SK-N-SH treated with all-trans-retinoic acid at 6 μM for 48 hours (cell line): ENCODE data around the gene PTPRO.

Source experiments
- ATAC-seq: fragments of 200-7000 bp; cut with Tn5 transposase; 3 replicates; pipeline ENCODE4 v1.9.1; 2020; ENCODE audit warnings: mild to moderate bottlenecking, moderate library complexity
- BACH2 ChIP-seq: fragments of 250-450 bp; sonication (Bioruptor Pico); IDR thresholded peaks from 2 replicates; pipeline ENCODE4 v1.9.0; 2021; ENCODE audit warnings: mild to moderate bottlenecking, borderline replicate concordance
- CREB5 ChIP-seq: fragments of 250-450 bp; sonication (Bioruptor Pico); IDR thresholded peaks from 2 replicates; pipeline ENCODE4 v1.5.1; 2020; ENCODE audit warnings: low read depth, mild to moderate bottlenecking, moderate library complexity
- CSDC2 ChIP-seq: fragments of 250-450 bp; sonication (Bioruptor Pico); IDR thresholded peaks from 2 replicates; pipeline ENCODE4 v1.5.0; 2020; ENCODE audit warnings: mild to moderate bottlenecking, moderate library complexity
- ESRRG ChIP-seq: fragments of 250-450 bp; sonication (Bioruptor Pico); IDR thresholded peaks from 2 replicates; pipeline ENCODE4 v1.6.1; 2021; ENCODE audit warnings: mild to moderate bottlenecking
- GLIS3 ChIP-seq: fragments of 250-450 bp; sonication (Bioruptor Pico); IDR thresholded peaks from 2 replicates; pipeline ENCODE4 v1.5.0; 2020; ENCODE audit warnings: mild to moderate bottlenecking, moderate library complexity
- OSR1 ChIP-seq: fragments of 250-450 bp; sonication (Bioruptor Pico); IDR thresholded peaks from 2 replicates; pipeline ENCODE4 v1.8.0; 2022; ENCODE audit warnings: moderate library complexity, mild to moderate bottlenecking, inconsistent platforms
- PPARA ChIP-seq: fragments of 250-450 bp; sonication (Bioruptor Pico); IDR thresholded peaks from 2 replicates; pipeline ENCODE4 v1.5.0; 2020; ENCODE audit warnings: mild to moderate bottlenecking, borderline replicate concordance
- RARB ChIP-seq: fragments of 250-450 bp; sonication (Bioruptor Pico); IDR thresholded peaks from 2 replicates; pipeline ENCODE4 v1.8.0; 2021; ENCODE audit warnings: mild to moderate bottlenecking, moderate library complexity
- TCF4 ChIP-seq: fragments of 250-450 bp; sonication (Bioruptor Pico); IDR thresholded peaks from 2 replicates; pipeline ENCODE4 v1.8.0; 2021; ENCODE audit warnings: mild to moderate bottlenecking, moderate library complexity, borderline replicate concordance
- TOX ChIP-seq: fragments of 250-450 bp; sonication (Bioruptor Pico); IDR thresholded peaks from 2 replicates; pipeline ENCODE4 v1.8.0; 2021; ENCODE audit warnings: mild to moderate bottlenecking, moderate library complexity, borderline replicate concordance
- ZC3H10 ChIP-seq: fragments of 250-450 bp; sonication (Bioruptor Pico); IDR thresholded peaks from 2 replicates; pipeline ENCODE4 v1.5.1; 2021; ENCODE audit warnings: mild to moderate bottlenecking, moderate library complexity
- ZFP3 ChIP-seq: fragments of 250-450 bp; sonication (Bioruptor Pico); IDR thresholded peaks from 2 replicates; pipeline ENCODE4 v1.5.0; 2020; ENCODE audit warnings: mild to moderate bottlenecking, moderate library complexity
- ZFP30 ChIP-seq: fragments of 450-650 bp; formaldehyde crosslinking; IDR thresholded peaks from 2 replicates; pipeline ENCODE4 v1.5.0; 2022; ENCODE audit warnings: mild to moderate bottlenecking, moderate library complexity
- ZNF565 ChIP-seq: fragments of 450-650 bp; formaldehyde crosslinking; conservative IDR thresholded peaks from 2 replicates; pipeline ENCODE4 v1.5.0; 2020; ENCODE audit warnings: low read depth, mild to moderate bottlenecking, moderate library complexity
- ZNF70 ChIP-seq: fragments of 450-650 bp; formaldehyde crosslinking; IDR thresholded peaks from 2 replicates; pipeline ENCODE4 v1.5.0; 2020; ENCODE audit warnings: mild to moderate bottlenecking, moderate library complexity
- ZNF8 ChIP-seq: fragments of 450-650 bp; formaldehyde crosslinking; IDR thresholded peaks from 2 replicates; pipeline ENCODE4 v1.5.0; 2020; ENCODE audit warnings: mild to moderate bottlenecking, moderate library complexity
- TF ChIP-seq, protein P1 (sequence below): fragments of 250-450 bp; sonication (Bioruptor Pico); IDR thresholded peaks from 2 replicates; pipeline ENCODE4 v1.5.0; 2020; ENCODE audit warnings: mild to moderate bottlenecking, moderate library complexity
- TF ChIP-seq, protein P2 (sequence below): fragments of 250-450 bp; sonication (Bioruptor Pico); IDR thresholded peaks from 2 replicates; pipeline ENCODE4 v1.8.0; 2021; ENCODE audit warnings: low read depth, mild to moderate bottlenecking, moderate library complexity, borderline replicate concordance
- TF ChIP-seq, protein P3 (sequence below): fragments of 250-450 bp; sonication (Bioruptor Pico); IDR thresholded peaks from 2 replicates; pipeline ENCODE4 v1.8.0; 2020; ENCODE audit warnings: mild to moderate bottlenecking, moderate library complexity, borderline replicate concordance

The PTPRO gene

GRCh38 chr12:15496738-15497137, 174.4 kb downstream of the PTPRO start:
- ATAC-seq = peak; percentile 82
- TF ChIP-seq, protein P1, sequence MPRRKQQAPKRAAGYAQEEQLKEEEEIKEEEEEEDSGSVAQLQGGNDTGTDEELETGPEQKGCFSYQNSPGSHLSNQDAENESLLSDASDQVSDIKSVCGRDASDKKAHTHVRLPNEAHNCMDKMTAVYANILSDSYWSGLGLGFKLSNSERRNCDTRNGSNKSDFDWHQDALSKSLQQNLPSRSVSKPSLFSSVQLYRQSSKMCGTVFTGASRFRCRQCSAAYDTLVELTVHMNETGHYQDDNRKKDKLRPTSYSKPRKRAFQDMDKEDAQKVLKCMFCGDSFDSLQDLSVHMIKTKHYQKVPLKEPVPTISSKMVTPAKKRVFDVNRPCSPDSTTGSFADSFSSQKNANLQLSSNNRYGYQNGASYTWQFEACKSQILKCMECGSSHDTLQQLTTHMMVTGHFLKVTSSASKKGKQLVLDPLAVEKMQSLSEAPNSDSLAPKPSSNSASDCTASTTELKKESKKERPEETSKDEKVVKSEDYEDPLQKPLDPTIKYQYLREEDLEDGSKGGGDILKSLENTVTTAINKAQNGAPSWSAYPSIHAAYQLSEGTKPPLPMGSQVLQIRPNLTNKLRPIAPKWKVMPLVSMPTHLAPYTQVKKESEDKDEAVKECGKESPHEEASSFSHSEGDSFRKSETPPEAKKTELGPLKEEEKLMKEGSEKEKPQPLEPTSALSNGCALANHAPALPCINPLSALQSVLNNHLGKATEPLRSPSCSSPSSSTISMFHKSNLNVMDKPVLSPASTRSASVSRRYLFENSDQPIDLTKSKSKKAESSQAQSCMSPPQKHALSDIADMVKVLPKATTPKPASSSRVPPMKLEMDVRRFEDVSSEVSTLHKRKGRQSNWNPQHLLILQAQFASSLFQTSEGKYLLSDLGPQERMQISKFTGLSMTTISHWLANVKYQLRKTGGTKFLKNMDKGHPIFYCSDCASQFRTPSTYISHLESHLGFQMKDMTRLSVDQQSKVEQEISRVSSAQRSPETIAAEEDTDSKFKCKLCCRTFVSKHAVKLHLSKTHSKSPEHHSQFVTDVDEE (CRISPR knock-in tag) = no peak
- TF ChIP-seq TOX (peak; percentile 30; the same call in 1 of the 2 replicates), ZC3H10 (CRISPR knock-in tag) (peak; percentile 48; the same call in 1 of the 2 replicates)
- TF ChIP-seq, all 23 proteins: peak for 2

DNA sequence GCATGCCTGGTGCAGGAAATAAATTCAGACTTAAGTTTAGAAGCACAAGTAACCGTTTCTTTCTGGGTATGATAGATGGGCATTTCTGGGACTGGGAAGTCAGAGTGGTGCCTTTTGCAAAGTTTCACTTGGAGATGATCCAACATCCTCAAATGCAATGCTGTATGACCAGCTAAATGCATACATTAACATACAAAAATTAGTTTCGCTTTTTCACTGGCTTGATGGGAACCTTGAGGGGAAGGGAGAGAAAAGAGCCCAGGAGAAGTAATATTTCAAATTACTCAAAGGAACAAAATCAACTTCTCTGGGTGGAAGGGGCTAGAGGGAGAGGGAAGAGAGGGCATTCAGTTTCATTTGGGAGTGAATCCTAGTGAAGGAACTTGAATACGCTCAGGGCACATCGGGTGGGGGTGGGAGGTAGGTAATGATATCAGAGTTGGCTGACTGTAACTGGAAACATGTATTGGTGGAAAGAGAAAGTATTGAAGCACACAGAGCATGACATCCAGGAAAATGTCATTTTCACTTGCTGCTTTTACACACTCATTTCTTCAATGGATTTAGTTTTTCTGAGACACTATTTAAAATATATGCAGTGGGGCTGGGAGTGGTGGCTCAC, 175.5 kb downstream of the PTPRO start:
- TF ChIP-seq, protein P2, sequence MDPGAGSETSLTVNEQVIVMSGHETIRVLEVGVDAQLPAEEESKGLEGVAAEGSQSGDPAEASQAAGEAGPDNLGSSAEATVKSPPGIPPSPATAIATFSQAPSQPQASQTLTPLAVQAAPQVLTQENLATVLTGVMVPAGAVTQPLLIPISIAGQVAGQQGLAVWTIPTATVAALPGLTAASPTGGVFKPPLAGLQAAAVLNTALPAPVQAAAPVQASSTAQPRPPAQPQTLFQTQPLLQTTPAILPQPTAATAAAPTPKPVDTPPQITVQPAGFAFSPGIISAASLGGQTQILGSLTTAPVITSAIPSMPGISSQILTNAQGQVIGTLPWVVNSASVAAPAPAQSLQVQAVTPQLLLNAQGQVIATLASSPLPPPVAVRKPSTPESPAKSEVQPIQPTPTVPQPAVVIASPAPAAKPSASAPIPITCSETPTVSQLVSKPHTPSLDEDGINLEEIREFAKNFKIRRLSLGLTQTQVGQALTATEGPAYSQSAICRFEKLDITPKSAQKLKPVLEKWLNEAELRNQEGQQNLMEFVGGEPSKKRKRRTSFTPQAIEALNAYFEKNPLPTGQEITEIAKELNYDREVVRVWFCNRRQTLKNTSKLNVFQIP = no peak
- no peak for TF ChIP-seq ZNF565
- TF ChIP-seq ZFP3 (CRISPR knock-in tag) = no peak
- no peak for TF ChIP-seq CREB5 (CRISPR knock-in tag)
- TF ChIP-seq RARB (CRISPR knock-in tag) = no peak
- no peak for TF ChIP-seq GLIS3 (CRISPR knock-in tag)
- no peak for TF ChIP-seq OSR1
- TF ChIP-seq, all 23 proteins: peak for 0
- ATAC-seq = peak; percentile 37; the same call in 2 of the 3 replicates

GRCh38 chr12:15502211-15502610, 179.9 kb downstream of the PTPRO start:
- ATAC-seq = no peak
- TF ChIP-seq, protein P1 (CRISPR knock-in tag) = no peak
- TF ChIP-seq ESRRG (CRISPR knock-in tag) = no peak
- no peak for TF ChIP-seq CSDC2 (CRISPR knock-in tag)
- no peak for TF ChIP-seq GLIS3 (CRISPR knock-in tag)
- TF ChIP-seq ZNF70 (CRISPR knock-in tag) = no peak
- TF ChIP-seq, protein P2 = no peak
- no peak for TF ChIP-seq TOX
- TF ChIP-seq, protein P3, sequence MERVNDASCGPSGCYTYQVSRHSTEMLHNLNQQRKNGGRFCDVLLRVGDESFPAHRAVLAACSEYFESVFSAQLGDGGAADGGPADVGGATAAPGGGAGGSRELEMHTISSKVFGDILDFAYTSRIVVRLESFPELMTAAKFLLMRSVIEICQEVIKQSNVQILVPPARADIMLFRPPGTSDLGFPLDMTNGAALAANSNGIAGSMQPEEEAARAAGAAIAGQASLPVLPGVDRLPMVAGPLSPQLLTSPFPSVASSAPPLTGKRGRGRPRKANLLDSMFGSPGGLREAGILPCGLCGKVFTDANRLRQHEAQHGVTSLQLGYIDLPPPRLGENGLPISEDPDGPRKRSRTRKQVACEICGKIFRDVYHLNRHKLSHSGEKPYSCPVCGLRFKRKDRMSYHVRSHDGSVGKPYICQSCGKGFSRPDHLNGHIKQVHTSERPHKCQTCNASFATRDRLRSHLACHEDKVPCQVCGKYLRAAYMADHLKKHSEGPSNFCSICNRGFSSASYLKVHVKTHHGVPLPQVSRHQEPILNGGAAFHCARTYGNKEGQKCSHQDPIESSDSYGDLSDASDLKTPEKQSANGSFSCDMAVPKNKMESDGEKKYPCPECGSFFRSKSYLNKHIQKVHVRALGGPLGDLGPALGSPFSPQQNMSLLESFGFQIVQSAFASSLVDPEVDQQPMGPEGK = no peak
- no peak for TF ChIP-seq ZC3H10 (CRISPR knock-in tag)
- no peak for TF ChIP-seq ZNF8
- no peak for TF ChIP-seq ZFP30
- no peak for TF ChIP-seq PPARA (CRISPR knock-in tag)
- no peak for TF ChIP-seq TCF4 (CRISPR knock-in tag)
- TF ChIP-seq OSR1 = no peak
- no peak for TF ChIP-seq CREB5 (CRISPR knock-in tag)
- no peak for TF ChIP-seq RARB (CRISPR knock-in tag)
- TF ChIP-seq BACH2 (CRISPR knock-in tag) = no peak
